Smooth muscle cell (in vitro differentiated cells): Measurements from ENCODE around the gene CTTNBP2. TPM values are rescaled to one million over a fixed set of nuclear protein-coding genes. Genes with fewer than 3 reads are reported as not detected.

ENCODE experiments used
- DNase-seq: peaks from one replicate; lab custom pipeline; 2025; ENCODE audit not compliant: unreplicated experiment; lab: John Stamatoyannopoulos, UW
- H2AFZ ChIP-seq: fragments of 200-600 bp; sonication (generic); 2 replicates; pipeline ENCODE4 v1.6.0; 2016; ENCODE audit warnings: antibody characterized with exemption, low read depth, mild to moderate bottlenecking
- H3F3A ChIP-seq: fragments of 200-600 bp; sonication (generic); 2 replicates; pipeline ENCODE4 v1.6.0; 2017; ENCODE audit warnings: antibody characterized with exemption, low read depth
- H3K27ac ChIP-seq: fragments of 200-600 bp; sonication (generic); 2 replicates; pipeline ENCODE4 v1.5.1; 2016; ENCODE audit warnings: low read depth, mild to moderate bottlenecking
- H3K27me3 ChIP-seq: fragments of 200-600 bp; sonication (generic); 2 replicates; pipeline ENCODE4 v1.6.1; 2016; ENCODE audit warnings: low read depth, mild to moderate bottlenecking
- H3K36me3 ChIP-seq: fragments of 200-600 bp; sonication (generic); 2 replicates; pipeline ENCODE4 v1.5.1; 2016; ENCODE audit warnings: low read depth
- H3K4me1 ChIP-seq: fragments of 200-600 bp; sonication (generic); 2 replicates; pipeline ENCODE4 v1.5.1; 2016; ENCODE audit warnings: low read depth
- H3K4me2 ChIP-seq: fragments of 200-600 bp; sonication (generic); 2 replicates; pipeline ENCODE4 v1.6.0; 2016; ENCODE audit warnings: mild to moderate bottlenecking
- H3K4me3 ChIP-seq: fragments of 200-600 bp; sonication (generic); 2 replicates; pipeline ENCODE4 v1.5.1; 2016; ENCODE audit warnings: mild to moderate bottlenecking
- H3K79me2 ChIP-seq: fragments of 200-600 bp; sonication (generic); 2 replicates; pipeline ENCODE4 v1.6.0; 2016; ENCODE audit warnings: low read depth, mild to moderate bottlenecking
- H3K9ac ChIP-seq: fragments of 200-600 bp; sonication (generic); 2 replicates; pipeline ENCODE4 v1.6.0; 2016; ENCODE audit warnings: low read depth
- H3K9me3 ChIP-seq: fragments of 200-600 bp; sonication (generic); replicated peaks from 2 replicates; pipeline ENCODE4 v1.5.1; 2016; ENCODE audit warnings: low read depth
- H4K20me1 ChIP-seq: fragments of 200-600 bp; sonication (generic); 2 replicates; pipeline ENCODE4 v1.6.0; 2016; ENCODE audit warnings: low read depth
- WGBS: methylation state at CpG from one replicate; pipeline ENCODE4 v1.1.7; 2016; ENCODE audit warnings: low lambda C conversion rate; 5-methylcytosine and 5-hydroxymethylcytosine counted together
- polyA plus RNA-seq: library from polyadenylated mRNA; unstranded; fragments of >200 nt; fragmentation: Nextera tagmentation; extraction: Ambion mirVana; gene quantifications from 2 replicates; pipeline ENCODE4 v1.2.1, GENCODE V29; 2016
- total RNA-seq: library from RNA; depleted of rRNA; stranded (reverse); fragments of >200 nt; gene quantifications from 2 replicates; pipeline ENCODE4 v1.2.3, GENCODE V29; 2014
- TF ChIP-seq, protein P1 (sequence below): fragments of 200-600 bp; sonication (generic); IDR thresholded peaks from 2 replicates; pipeline ENCODE4 v1.5.1; 2017; ENCODE audit warnings: borderline replicate concordance, mild to moderate bottlenecking, antibody characterized with exemption; ENCODE audit not compliant: insufficient read depth, poor library complexity, severe bottlenecking

Gene CTTNBP2
- total and polyA plus RNA-seq, 2 experiments from 2014 or later = 4.8 to 42.3 TPM

DNA sequence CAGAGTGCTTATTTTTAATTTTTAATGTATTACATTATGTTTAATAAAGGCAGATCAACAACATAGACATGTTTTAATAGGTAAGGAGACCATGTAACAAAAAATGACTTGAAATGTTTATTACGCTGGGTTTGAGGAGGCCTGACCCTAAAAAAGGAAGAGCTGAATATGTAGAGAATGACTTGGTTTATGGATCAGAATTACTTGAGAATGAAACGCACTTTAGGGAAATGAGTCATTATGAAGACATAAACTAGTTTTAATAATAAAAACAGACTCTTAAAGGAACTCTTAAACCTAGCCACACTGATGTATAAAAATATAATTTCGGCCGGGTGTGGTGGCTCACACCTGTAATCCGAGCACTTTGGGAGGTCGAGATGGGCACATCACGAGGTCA lies 56.5 kb downstream of the CTTNBP2 start:
- TF ChIP-seq, protein P1, sequence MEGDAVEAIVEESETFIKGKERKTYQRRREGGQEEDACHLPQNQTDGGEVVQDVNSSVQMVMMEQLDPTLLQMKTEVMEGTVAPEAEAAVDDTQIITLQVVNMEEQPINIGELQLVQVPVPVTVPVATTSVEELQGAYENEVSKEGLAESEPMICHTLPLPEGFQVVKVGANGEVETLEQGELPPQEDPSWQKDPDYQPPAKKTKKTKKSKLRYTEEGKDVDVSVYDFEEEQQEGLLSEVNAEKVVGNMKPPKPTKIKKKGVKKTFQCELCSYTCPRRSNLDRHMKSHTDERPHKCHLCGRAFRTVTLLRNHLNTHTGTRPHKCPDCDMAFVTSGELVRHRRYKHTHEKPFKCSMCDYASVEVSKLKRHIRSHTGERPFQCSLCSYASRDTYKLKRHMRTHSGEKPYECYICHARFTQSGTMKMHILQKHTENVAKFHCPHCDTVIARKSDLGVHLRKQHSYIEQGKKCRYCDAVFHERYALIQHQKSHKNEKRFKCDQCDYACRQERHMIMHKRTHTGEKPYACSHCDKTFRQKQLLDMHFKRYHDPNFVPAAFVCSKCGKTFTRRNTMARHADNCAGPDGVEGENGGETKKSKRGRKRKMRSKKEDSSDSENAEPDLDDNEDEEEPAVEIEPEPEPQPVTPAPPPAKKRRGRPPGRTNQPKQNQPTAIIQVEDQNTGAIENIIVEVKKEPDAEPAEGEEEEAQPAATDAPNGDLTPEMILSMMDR = no peak
- 92% methylated on average over 7 of the region's 7 CpGs for WGBS

DNA sequence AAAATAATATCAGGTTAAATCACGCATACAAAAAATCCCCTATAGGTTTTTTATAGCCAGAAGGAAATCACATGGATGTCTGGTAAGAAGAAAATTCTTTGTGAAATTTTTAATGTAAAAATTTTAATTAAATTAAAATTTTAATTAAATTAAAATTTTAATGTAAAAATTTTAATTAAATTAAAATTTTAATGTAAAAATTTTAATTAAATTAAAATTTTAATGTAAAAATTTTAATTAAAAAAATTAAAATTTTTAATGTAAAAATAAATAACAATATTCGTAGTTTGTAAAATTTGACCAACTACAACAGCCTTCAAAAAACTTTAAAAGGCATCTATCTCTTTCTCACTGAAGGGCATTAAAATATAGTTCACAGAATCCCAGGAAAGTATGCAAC lies 61.5 kb downstream of the CTTNBP2 start:
- WGBS = 99% methylated on average over 2 of the region's 2 CpGs
- no peak overlapping the region for H3K9ac ChIP-seq

More for the DNA sequence above, 56.5 kb downstream of the CTTNBP2 start:
- H2AFZ ChIP-seq = no peak overlapping the region
- no peak overlapping the region for H3K4me3 ChIP-seq
- H3K27me3 ChIP-seq = no peaks in the 10 kb centered on the region
- no peak overlapping the region for H3K9ac ChIP-seq
- no peak for DNase-seq
- no peaks in the 10 kb centered on the region for H4K20me1 ChIP-seq
- peaks cover 9% of the 10 kb centered on the region for H3K4me1 ChIP-seq
- no peaks in the 10 kb centered on the region for H3K9me3 ChIP-seq
- H3K4me2 ChIP-seq = no peak overlapping the region
- no peak overlapping the region for H3K27ac ChIP-seq
- peaks cover 30% of the 10 kb centered on the region for H3K79me2 ChIP-seq
- H3F3A ChIP-seq = peaks cover 3% of the 10 kb centered on the region
- no peaks in the 10 kb centered on the region for H3K36me3 ChIP-seq

DNA sequence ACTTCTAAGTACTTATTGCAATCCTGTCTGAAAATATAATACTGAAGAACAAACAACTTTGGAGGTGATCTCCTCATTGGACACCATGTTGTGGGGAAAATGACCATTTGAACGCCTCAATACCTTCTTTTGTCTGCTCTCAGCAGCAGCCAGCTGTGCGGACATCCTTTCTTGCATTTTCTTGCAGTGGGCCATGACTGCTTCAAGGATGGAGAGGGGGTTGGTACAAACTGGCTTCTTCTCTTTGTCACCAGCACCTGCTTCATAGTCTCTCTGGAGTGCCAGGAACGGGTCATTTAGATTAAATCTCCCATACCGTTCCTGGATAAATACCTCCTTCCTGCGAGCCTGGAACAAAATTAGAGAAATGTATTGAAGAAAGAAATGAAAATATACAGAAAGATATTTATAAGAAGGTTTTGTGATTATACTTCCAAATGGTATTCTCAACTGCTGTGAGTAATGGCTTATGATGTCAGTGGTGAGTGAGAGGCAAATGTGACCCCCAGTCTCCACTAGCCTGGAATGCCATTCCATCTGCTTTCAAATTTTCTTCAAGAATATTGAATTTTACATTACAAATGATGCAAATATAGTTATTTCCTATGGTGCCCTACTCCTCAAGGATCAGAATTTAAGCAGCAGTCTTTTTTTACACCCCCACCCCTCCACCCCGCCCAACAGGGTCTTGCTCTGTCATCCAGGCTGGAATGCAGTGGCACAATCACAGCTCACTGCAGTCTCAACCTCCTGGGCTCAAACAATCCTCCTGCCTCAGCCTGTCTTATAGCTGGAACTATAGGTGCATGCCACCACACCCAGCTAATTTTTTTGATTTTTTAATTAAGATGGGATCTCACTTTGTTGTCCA lies 62.4 kb downstream of the CTTNBP2 start:
- Histone ChIP-seq H3K27ac (peak overlapping the region; percentile 57), H3K79me2 (peaks cover 14% of the 10 kb centered on the region), H3K4me2 (peak overlapping the region; percentile 58), H3K4me3 (no peak overlapping the region), H3K27me3 (no peaks in the 10 kb centered on the region), H3K9me3 (no peaks in the 10 kb centered on the region), H3K9ac (peak overlapping the region; percentile 35), H3F3A (peaks cover 8% of the 10 kb centered on the region), H2AFZ (no peak overlapping the region), H3K4me1 (peaks cover 36% of the 10 kb centered on the region), H4K20me1 (no peaks in the 10 kb centered on the region), H3K36me3 (no peaks in the 10 kb centered on the region)
- 57% methylated on average over 6 of the region's 6 CpGs for WGBS
- TF ChIP-seq, protein P1 = no peak
- no peak for DNase-seq

More for the DNA sequence above, 61.5 kb downstream of the CTTNBP2 start:
- Histone ChIP-seq H3K4me3 (no peak overlapping the region), H2AFZ (no peak overlapping the region), H3K27ac (peak overlapping the region; percentile 57), H3K79me2 (peaks cover 19% of the 10 kb centered on the region), H4K20me1 (no peaks in the 10 kb centered on the region), H3K4me2 (no peak overlapping the region), H3K27me3 (no peaks in the 10 kb centered on the region), H3F3A (peaks cover 8% of the 10 kb centered on the region), H3K9me3 (no peaks in the 10 kb centered on the region), H3K4me1 (peaks cover 36% of the 10 kb centered on the region), H3K36me3 (no peaks in the 10 kb centered on the region)
- no peak for DNase-seq
- TF ChIP-seq, protein P1 = no peak
